NB4 (cell line): Measurements from ENCODE around the gene SLC25A48.

Experiments
- MYC ChIP-seq: IDR thresholded peaks from 2 replicates; pipeline ENCODE4 v1.6.1; 2011; ENCODE audit warnings: low read depth, low read length
- POLR2A ChIP-seq: IDR thresholded peaks from 2 replicates; pipeline ENCODE4 v1.6.1; 2011; ENCODE audit warnings: mild to moderate bottlenecking; ENCODE audit not compliant: insufficient read length; ENCODE audit errors: extremely low read depth
- TF ChIP-seq, protein P1 (sequence below): IDR thresholded peaks from one replicate; pipeline ENCODE4 v1.5.1; 2012; ENCODE audit warnings: low read depth, low read length
- TF ChIP-seq, protein P2 (sequence below): IDR thresholded peaks from 2 replicates; pipeline ENCODE4 v1.6.1; 2011; ENCODE audit warnings: low read depth, low read length

DNA sequence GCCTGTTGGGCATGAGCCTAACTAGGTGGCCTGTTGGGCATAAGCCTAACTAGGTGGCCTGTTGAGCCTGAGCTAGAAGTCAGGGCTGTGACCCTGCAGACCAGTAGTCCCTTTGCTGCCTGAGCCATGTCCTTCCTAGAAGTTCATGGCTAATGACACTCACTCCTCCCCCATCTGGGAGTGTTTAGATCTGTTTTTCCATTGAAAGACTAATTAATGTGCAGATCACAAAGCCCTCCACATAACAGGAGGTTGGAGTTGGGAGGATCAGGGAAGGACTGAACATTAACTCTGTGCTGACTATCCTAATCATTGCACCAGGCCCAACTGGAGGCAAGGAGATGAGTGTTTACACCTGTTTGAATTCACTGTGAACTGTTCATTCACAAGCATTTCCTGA is 27.6 kb downstream of the SLC25A48 start:
- TF ChIP-seq, protein P1, sequence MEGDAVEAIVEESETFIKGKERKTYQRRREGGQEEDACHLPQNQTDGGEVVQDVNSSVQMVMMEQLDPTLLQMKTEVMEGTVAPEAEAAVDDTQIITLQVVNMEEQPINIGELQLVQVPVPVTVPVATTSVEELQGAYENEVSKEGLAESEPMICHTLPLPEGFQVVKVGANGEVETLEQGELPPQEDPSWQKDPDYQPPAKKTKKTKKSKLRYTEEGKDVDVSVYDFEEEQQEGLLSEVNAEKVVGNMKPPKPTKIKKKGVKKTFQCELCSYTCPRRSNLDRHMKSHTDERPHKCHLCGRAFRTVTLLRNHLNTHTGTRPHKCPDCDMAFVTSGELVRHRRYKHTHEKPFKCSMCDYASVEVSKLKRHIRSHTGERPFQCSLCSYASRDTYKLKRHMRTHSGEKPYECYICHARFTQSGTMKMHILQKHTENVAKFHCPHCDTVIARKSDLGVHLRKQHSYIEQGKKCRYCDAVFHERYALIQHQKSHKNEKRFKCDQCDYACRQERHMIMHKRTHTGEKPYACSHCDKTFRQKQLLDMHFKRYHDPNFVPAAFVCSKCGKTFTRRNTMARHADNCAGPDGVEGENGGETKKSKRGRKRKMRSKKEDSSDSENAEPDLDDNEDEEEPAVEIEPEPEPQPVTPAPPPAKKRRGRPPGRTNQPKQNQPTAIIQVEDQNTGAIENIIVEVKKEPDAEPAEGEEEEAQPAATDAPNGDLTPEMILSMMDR: no peak
- TF ChIP-seq POLR2A (no peak), MYC (no peak)
- TF ChIP-seq, protein P2, sequence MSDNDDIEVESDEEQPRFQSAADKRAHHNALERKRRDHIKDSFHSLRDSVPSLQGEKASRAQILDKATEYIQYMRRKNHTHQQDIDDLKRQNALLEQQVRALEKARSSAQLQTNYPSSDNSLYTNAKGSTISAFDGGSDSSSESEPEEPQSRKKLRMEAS: no peak
